Gastrocnemius medialis (tissue), 4 donors: ENCODE measurements around the gene HYAL4.

ENCODE experiments used
- CTCF ChIP-seq, 5 experiments: fragments of 450-650 bp in 3 of 5; fragments of 200-600 bp in 2 of 5; sonication (generic) in 2 of 5; IDR thresholded peaks in 4 of 5; conservative IDR thresholded peaks in 1 of 5; 1 replicate in 4 of 5; 2 replicates in 1 of 5; pipeline ENCODE4 v1.5.1; 2016 to 2019; ENCODE audit warnings: antibody characterized with exemption in 5 of 5, mild to moderate bottlenecking in 3 of 5, moderate library complexity in 3 of 5
- POLR2A ChIP-seq, 2 donors: fragments of 450-650 bp; IDR thresholded peaks; one replicate each; pipeline ENCODE4 v1.6.1; 2017; ENCODE audit warnings: antibody characterized with exemption in 2 of 2, mild to moderate bottlenecking in 2 of 2, moderate library complexity in 2 of 2

GRCh38 chr7:123905714-123906113, 60.7 kb downstream of the HYAL4 start:
- TF ChIP-seq CTCF (IDR thresholded peaks at IDR 0.05 in 4 of 5, conservative IDR thresholded peaks at IDR 0.05 in 1 of 5): no peak
- TF ChIP-seq POLR2A (IDR thresholded peaks at IDR 0.05): no peak
